Mesenchymal stem cell (in vitro differentiated cells and primary cell): Measurements from ENCODE around the gene PLA2G2F.

Source experiments
- DNase-seq: peaks from one replicate; pipeline ENCODE4 v3.0.0-alpha.2; 2013
- H2AFZ ChIP-seq: one replicate; pipeline ENCODE4 v1.6.1; 2013; ENCODE audit warnings: low read depth, mild to moderate bottlenecking, control low read depth, inconsistent platforms, low read length, moderate library complexity
- H2AK5ac ChIP-seq: 2 replicates; pipeline ENCODE4 v1.6.1; 2013; ENCODE audit warnings: low read length, moderate library complexity, mild to moderate bottlenecking, inconsistent platforms; ENCODE audit not compliant: severe bottlenecking
- H2BK120ac ChIP-seq: one replicate; pipeline ENCODE4 v1.6.1; 2013; ENCODE audit warnings: low read depth, mild to moderate bottlenecking, inconsistent platforms, low read length, moderate library complexity
- H2BK12ac ChIP-seq, 2 experiments: one replicate each; pipeline ENCODE4 v1.6.1; 2013; ENCODE audit warnings: inconsistent platforms in 2 of 2, low read length in 2 of 2, mild to moderate bottlenecking in 2 of 2, moderate library complexity in 2 of 2, control low read depth in 1 of 2
- H2BK15ac ChIP-seq: one replicate; pipeline ENCODE4 v1.6.1; 2013; ENCODE audit warnings: mild to moderate bottlenecking, low read depth, inconsistent platforms; ENCODE audit not compliant: poor library complexity, severe bottlenecking
- H2BK5ac ChIP-seq: 2 replicates; pipeline ENCODE4 v1.6.1; 2013; ENCODE audit warnings: low read depth, mild to moderate bottlenecking, low read length, control low read depth, inconsistent platforms; ENCODE audit not compliant: poor library complexity, severe bottlenecking
- H3K14ac ChIP-seq, 2 experiments: one replicate each; pipeline ENCODE4 v1.6.1; 2013; ENCODE audit warnings: inconsistent platforms in 2 of 2, low read length in 2 of 2, control low read depth in 1 of 2, mild to moderate bottlenecking in 1 of 2, moderate library complexity in 1 of 2
- H3K18ac ChIP-seq, 2 experiments: one replicate each; pipeline ENCODE4 v1.6.1; 2013; ENCODE audit warnings: inconsistent platforms in 2 of 2, low read length in 2 of 2, control low read depth in 1 of 2, low read depth in 1 of 2, mild to moderate bottlenecking in 1 of 2
- H3K23ac ChIP-seq, 2 experiments: one replicate each; pipeline ENCODE4 v1.6.1; 2013; ENCODE audit warnings: inconsistent platforms in 2 of 2, low read length in 2 of 2, mild to moderate bottlenecking in 2 of 2, moderate library complexity in 2 of 2, control low read depth in 1 of 2
- H3K27ac ChIP-seq: 2 replicates; pipeline ENCODE4 v1.5.1; 2013; ENCODE audit warnings: mild to moderate bottlenecking, moderate library complexity, low read length, control low read depth, inconsistent platforms; ENCODE audit not compliant: poor library complexity, severe bottlenecking
- H3K27me3 ChIP-seq, 2 experiments: 2 replicates each; pipeline versions ENCODE4 v1.6.1 to v1.7.0; 2013; ENCODE audit warnings: low read length in 2 of 2, mild to moderate bottlenecking in 2 of 2, moderate library complexity in 2 of 2, control low read depth in 1 of 2, inconsistent platforms in 1 of 2; ENCODE audit not compliant: control insufficient read depth in 1 of 2, insufficient read depth in 1 of 2
- H3K36me3 ChIP-seq, 2 experiments: 2 replicates each; pipeline versions ENCODE4 v1.6.1 to v1.7.0; 2013; ENCODE audit warnings: low read length in 2 of 2, control low read depth in 1 of 2, inconsistent platforms in 1 of 2, low read depth in 1 of 2, mild to moderate bottlenecking in 1 of 2; ENCODE audit not compliant: insufficient read depth in 2 of 2, control insufficient read depth in 1 of 2
- H3K4ac ChIP-seq, 2 experiments: one replicate each; pipeline ENCODE4 v1.6.1; 2013; ENCODE audit warnings: inconsistent platforms in 2 of 2, low read length in 2 of 2, mild to moderate bottlenecking in 2 of 2, moderate library complexity in 2 of 2, control low read depth in 1 of 2, low read depth in 1 of 2
- H3K4me1 ChIP-seq: 2 replicates; pipeline ENCODE4 v1.6.1; 2013; ENCODE audit warnings: low read depth, low read length, control low read depth; ENCODE audit not compliant: control insufficient read depth, insufficient read depth
- H3K4me2 ChIP-seq: 2 replicates; pipeline ENCODE4 v1.6.1; 2013; ENCODE audit warnings: low read length, mild to moderate bottlenecking, inconsistent platforms; ENCODE audit not compliant: poor library complexity, severe bottlenecking
- H3K4me3 ChIP-seq, 2 experiments: 2 replicates each; pipeline versions ENCODE4 v1.5.1 to v1.7.0; 2013; ENCODE audit warnings: low read length in 2 of 2, mild to moderate bottlenecking in 2 of 2, control low read depth in 1 of 2, low read depth in 1 of 2; ENCODE audit not compliant: insufficient read depth in 1 of 2
- H3K79me1 ChIP-seq: replicated peaks from 2 replicates; pipeline ENCODE4 v1.6.1; 2013; ENCODE audit warnings: mild to moderate bottlenecking, control low read depth, low read length, inconsistent platforms; ENCODE audit not compliant: poor library complexity, severe bottlenecking
- H3K9ac ChIP-seq: 2 replicates; pipeline ENCODE4 v1.7.0; 2013; ENCODE audit warnings: mild to moderate bottlenecking, low read length, moderate library complexity
- H3K9me3 ChIP-seq: 2 replicates; pipeline ENCODE4 v1.7.0; 2013; ENCODE audit warnings: mild to moderate bottlenecking, low read length; ENCODE audit not compliant: control insufficient read depth
- H4K8ac ChIP-seq: one replicate; pipeline ENCODE4 v1.6.1; 2013; ENCODE audit warnings: inconsistent platforms, mild to moderate bottlenecking, low read length, moderate library complexity
- H4K91ac ChIP-seq: one replicate; pipeline ENCODE4 v1.6.1; 2013; ENCODE audit warnings: mild to moderate bottlenecking, low read length, inconsistent platforms
- WGBS: methylation state at CpG from one replicate; pipeline ENCODE4 v1.1.7; 2013; ENCODE audit warnings: mixed read lengths; 5-methylcytosine and 5-hydroxymethylcytosine counted together

Gene PLA2G2F

GRCh38 chr1:20143318-20143717 lies 4.2 kb downstream of the PLA2G2F start:
- H3K4me3 ChIP-seq, result no peak overlapping the region
- no peak overlapping the region for H4K8ac ChIP-seq
- H3K9me3 ChIP-seq, result no peaks in the 10 kb centered on the region
- H2BK120ac ChIP-seq, result no peak overlapping the region
- H3K23ac ChIP-seq, result no peak overlapping the region
- H3K36me3 ChIP-seq, result no peaks in the 10 kb centered on the region
- H4K91ac ChIP-seq, result no peak overlapping the region
- no peak overlapping the region for H3K4ac ChIP-seq
- H2BK15ac ChIP-seq, result no peak overlapping the region
- no peak overlapping the region for H2BK12ac ChIP-seq
- H3K9ac ChIP-seq, result no peak overlapping the region
- no peaks in the 10 kb centered on the region for H3K4me1 ChIP-seq
- WGBS, result 88% methylated on average over 8 of the region's 8 CpGs
- H3K18ac ChIP-seq, result no peak overlapping the region
- no peak overlapping the region for H3K27ac ChIP-seq
- no peak overlapping the region for H2BK5ac ChIP-seq
- no peak for DNase-seq
- H2AFZ ChIP-seq, result no peak overlapping the region
- no peak overlapping the region for H3K14ac ChIP-seq
- no peak overlapping the region for H2AK5ac ChIP-seq
- H3K79me1 ChIP-seq, result no peaks in the 10 kb centered on the region
- H3K27me3 ChIP-seq, result peaks cover 5 to 10% of the 10 kb centered on the region in 2 experiments
- H3K4me2 ChIP-seq, result no peak overlapping the region

DNA sequence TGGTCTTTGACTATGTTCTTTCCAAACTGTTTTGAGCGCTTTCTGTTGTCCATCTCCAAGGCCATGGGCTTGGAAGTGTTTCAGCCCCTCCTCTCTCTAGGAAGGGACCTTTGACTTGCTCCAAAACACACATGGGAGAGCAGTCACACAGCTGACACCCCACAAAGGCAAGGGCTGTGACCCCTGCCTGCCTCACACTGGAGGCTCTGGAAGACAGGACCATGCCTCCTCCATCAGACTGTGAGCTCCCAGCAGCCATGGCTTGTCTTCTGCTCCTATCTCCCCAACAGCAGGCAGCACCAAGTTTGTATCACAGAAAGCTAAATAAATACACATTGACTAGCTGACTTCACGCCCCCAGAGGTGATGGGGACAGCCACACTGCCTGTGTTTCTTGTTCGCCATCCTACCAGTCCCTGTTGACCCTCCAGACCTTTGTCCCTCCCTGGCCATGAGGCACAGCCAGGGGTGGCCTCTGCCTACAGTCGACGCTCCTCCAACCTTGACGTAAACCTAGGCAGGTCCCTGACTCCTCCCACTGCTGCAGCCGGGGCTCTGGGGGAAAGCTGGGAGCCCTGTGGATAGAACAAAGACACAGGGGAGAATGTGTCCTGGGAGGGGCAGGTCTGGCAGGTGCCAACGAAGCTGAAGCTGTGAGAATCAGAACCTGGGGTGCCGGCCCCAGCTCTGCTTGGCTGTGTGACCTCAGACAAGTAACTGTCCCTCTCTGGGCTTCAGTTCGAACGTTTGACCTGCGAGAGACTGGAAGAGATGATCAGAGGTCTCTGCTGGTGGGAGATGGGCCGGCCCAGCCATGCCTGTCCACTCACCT lies 4.8 kb downstream of the PLA2G2F start:
- no peak overlapping the region for H3K9ac ChIP-seq
- no peaks in the 10 kb centered on the region for H3K4me1 ChIP-seq
- no peak overlapping the region for H2BK120ac ChIP-seq
- no peaks in the 10 kb centered on the region for H3K36me3 ChIP-seq
- no peak overlapping the region for H2AK5ac ChIP-seq
- peaks cover 5 to 10% of the 10 kb centered on the region in 2 experiments for H3K27me3 ChIP-seq
- no peaks in the 10 kb centered on the region for H3K9me3 ChIP-seq
- no peak overlapping the region for H2AFZ ChIP-seq
- no peak overlapping the region for H3K4me3 ChIP-seq
- no peak overlapping the region for H4K91ac ChIP-seq
- H4K8ac ChIP-seq, result no peak overlapping the region
- no peak overlapping the region for H3K18ac ChIP-seq
- no peaks in the 10 kb centered on the region for H3K79me1 ChIP-seq
- no peak overlapping the region for H2BK12ac ChIP-seq
- H3K23ac ChIP-seq, result no peak overlapping the region
- no peak for DNase-seq
- 75% methylated on average over 13 of the region's 13 CpGs for WGBS
- H3K27ac ChIP-seq, result no peak overlapping the region
- H2BK15ac ChIP-seq, result no peak overlapping the region
- H3K14ac ChIP-seq, result no peak overlapping the region
- H3K4me2 ChIP-seq, result no peak overlapping the region
- no peak overlapping the region for H2BK5ac ChIP-seq
- H3K4ac ChIP-seq, result no peak overlapping the region

- H3K9me3 ChIP-seq, result no peaks in the 10 kb centered on the region
- no peak overlapping the region for H2AFZ ChIP-seq
- H3K4me3 ChIP-seq, result no peak overlapping the region
- no peak overlapping the region for H3K9ac ChIP-seq
- no peak overlapping the region for H2BK120ac ChIP-seq
- DNase-seq, result no peak
- no peak overlapping the region for H3K18ac ChIP-seq
- H3K14ac ChIP-seq, result no peak overlapping the region
- H2AK5ac ChIP-seq, result no peak overlapping the region
- H3K79me1 ChIP-seq, result no peaks in the 10 kb centered on the region
- H3K4me1 ChIP-seq, result peaks cover 4% of the 10 kb centered on the region
- no peak overlapping the region for H3K4me2 ChIP-seq
- H3K23ac ChIP-seq, result no peak overlapping the region
- no peaks in the 10 kb centered on the region for H3K36me3 ChIP-seq
- H2BK12ac ChIP-seq, result no peak overlapping the region
- H3K4ac ChIP-seq, result no peak overlapping the region
- no peak overlapping the region for H2BK15ac ChIP-seq
- WGBS, result 85% methylated on average over 13 of the region's 13 CpGs
- H2BK5ac ChIP-seq, result no peak overlapping the region
- no peak overlapping the region for H4K8ac ChIP-seq
- H3K27me3 ChIP-seq, result peaks cover 5 to 10% of the 10 kb centered on the region in 2 experiments
- H3K27ac ChIP-seq, result no peak overlapping the region
- H4K91ac ChIP-seq, result no peak overlapping the region
Measured at GRCh38 chr1:20147846-20148570, 8.9 kb downstream of the PLA2G2F start.
